OCI-LY1 (cell line): ENCODE data around the gene CNTN1.

Experiments used
- H2AFZ ChIP-seq: fragments of 200-600 bp; sonication (generic), shearing (Covaris generic); 2 replicates; pipeline ENCODE4 v1.6.0; 2014; ENCODE audit warnings: antibody characterized with exemption, mild to moderate bottlenecking, low read length
- H3F3A ChIP-seq: fragments of 200-600 bp; sonication (generic), shearing (Covaris generic); 2 replicates; pipeline ENCODE4 v1.6.0; 2014; ENCODE audit warnings: mild to moderate bottlenecking, antibody characterized with exemption, low read length, moderate library complexity; ENCODE audit not compliant: insufficient read depth
- H3K27ac ChIP-seq: fragments of 200-600 bp; sonication (generic); 2 replicates; pipeline ENCODE4 v1.5.1; 2014; ENCODE audit warnings: low read length, mixed run types, mild to moderate bottlenecking, low read depth; ENCODE audit not compliant: poor library complexity, severe bottlenecking
- H3K27me3 ChIP-seq: fragments of 200-600 bp; sonication (generic); 2 replicates; pipeline ENCODE4 v1.6.0; 2014; ENCODE audit warnings: antibody characterized with exemption, mild to moderate bottlenecking, low read length, moderate library complexity; ENCODE audit not compliant: insufficient read depth
- H3K36me3 ChIP-seq: fragments of 200-600 bp; sonication (generic); 2 replicates; pipeline ENCODE4 v1.6.1; 2014; ENCODE audit warnings: mild to moderate bottlenecking, antibody characterized with exemption, low read length, moderate library complexity, mixed read lengths; ENCODE audit not compliant: insufficient read depth
- H3K4me1 ChIP-seq: fragments of 200-600 bp; sonication (generic); 2 replicates; pipeline ENCODE4 v1.5.1; 2014; ENCODE audit warnings: mild to moderate bottlenecking, low read length, moderate library complexity; ENCODE audit not compliant: insufficient read depth, severe bottlenecking
- H3K4me2 ChIP-seq: fragments of 200-600 bp; sonication (generic), shearing (Covaris generic); 2 replicates; pipeline ENCODE4 v1.6.1; 2014; ENCODE audit warnings: low read length
- H3K4me3 ChIP-seq: fragments of 200-600 bp; sonication (generic); 2 replicates; pipeline ENCODE4 v1.5.1; 2014; ENCODE audit warnings: low read length, low read depth, mild to moderate bottlenecking, mixed read lengths; ENCODE audit not compliant: poor library complexity, severe bottlenecking
- H3K79me2 ChIP-seq: fragments of 200-600 bp; shearing (Covaris generic); 2 replicates; pipeline ENCODE4 v1.6.1; 2016; ENCODE audit warnings: mixed run types, low read length, mixed read lengths; ENCODE audit not compliant: insufficient read depth
- H3K9ac ChIP-seq: fragments of 200-600 bp; sonication (generic), shearing (Covaris generic); 2 replicates; pipeline ENCODE4 v1.6.1; 2014; ENCODE audit warnings: mild to moderate bottlenecking, low read length, mixed read lengths
- H3K9me2 ChIP-seq: fragments of 200-600 bp; sonication (generic), shearing (Covaris generic); 2 replicates; pipeline ENCODE4 v1.6.1; 2014; ENCODE audit warnings: low read depth, mild to moderate bottlenecking, low read length, mixed read lengths
- H3K9me3 ChIP-seq: fragments of 200-600 bp; shearing (Covaris generic); 2 replicates; pipeline ENCODE4 v1.6.1; 2014; ENCODE audit warnings: low read length, mixed read lengths
- H4K20me1 ChIP-seq: fragments of 200-600 bp; sonication (generic), shearing (Covaris generic); 2 replicates; pipeline ENCODE4 v1.6.0; 2016; ENCODE audit warnings: mild to moderate bottlenecking, low read length; ENCODE audit not compliant: insufficient read depth
- EZH2 ChIP-seq: fragments of 200-600 bp; sonication (generic), shearing (Covaris generic); IDR thresholded peaks from 2 replicates; pipeline ENCODE4 v1.8.0; 2017; ENCODE audit warnings: borderline replicate concordance, mixed run types, mild to moderate bottlenecking, antibody characterized with exemption, low read length, moderate library complexity, mixed read lengths
- TF ChIP-seq, protein P1 (sequence below): fragments of 200-600 bp; sonication (generic), shearing (Covaris generic); IDR thresholded peaks from 2 replicates; pipeline ENCODE4 v1.5.1; 2017; ENCODE audit warnings: mild to moderate bottlenecking, antibody characterized with exemption, low read length, moderate library complexity, mixed read lengths

Gene CNTN1

GRCh38 chr12:41051954-41052353, 359.7 kb downstream of the CNTN1 start:
- no peak overlapping the region for H3K27ac ChIP-seq

GRCh38 chr12:41052441-41052840, 360.2 kb downstream of the CNTN1 start:
- no peaks in the 10 kb centered on the region for H3K79me2 ChIP-seq
- no peaks in the 10 kb centered on the region for H3K36me3 ChIP-seq
- H3K9me2 ChIP-seq: no peaks in the 10 kb centered on the region
- no peak overlapping the region for H3K27ac ChIP-seq
- no peaks in the 10 kb centered on the region for H3K4me1 ChIP-seq
- H3K9ac ChIP-seq: no peak overlapping the region
- H3K27me3 ChIP-seq: no peaks in the 10 kb centered on the region
- no peak overlapping the region for H3K4me3 ChIP-seq
- TF ChIP-seq, protein P1, sequence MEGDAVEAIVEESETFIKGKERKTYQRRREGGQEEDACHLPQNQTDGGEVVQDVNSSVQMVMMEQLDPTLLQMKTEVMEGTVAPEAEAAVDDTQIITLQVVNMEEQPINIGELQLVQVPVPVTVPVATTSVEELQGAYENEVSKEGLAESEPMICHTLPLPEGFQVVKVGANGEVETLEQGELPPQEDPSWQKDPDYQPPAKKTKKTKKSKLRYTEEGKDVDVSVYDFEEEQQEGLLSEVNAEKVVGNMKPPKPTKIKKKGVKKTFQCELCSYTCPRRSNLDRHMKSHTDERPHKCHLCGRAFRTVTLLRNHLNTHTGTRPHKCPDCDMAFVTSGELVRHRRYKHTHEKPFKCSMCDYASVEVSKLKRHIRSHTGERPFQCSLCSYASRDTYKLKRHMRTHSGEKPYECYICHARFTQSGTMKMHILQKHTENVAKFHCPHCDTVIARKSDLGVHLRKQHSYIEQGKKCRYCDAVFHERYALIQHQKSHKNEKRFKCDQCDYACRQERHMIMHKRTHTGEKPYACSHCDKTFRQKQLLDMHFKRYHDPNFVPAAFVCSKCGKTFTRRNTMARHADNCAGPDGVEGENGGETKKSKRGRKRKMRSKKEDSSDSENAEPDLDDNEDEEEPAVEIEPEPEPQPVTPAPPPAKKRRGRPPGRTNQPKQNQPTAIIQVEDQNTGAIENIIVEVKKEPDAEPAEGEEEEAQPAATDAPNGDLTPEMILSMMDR: no peak
- no peak for TF ChIP-seq EZH2
- H4K20me1 ChIP-seq: no peaks in the 10 kb centered on the region
- H3F3A ChIP-seq: no peaks in the 10 kb centered on the region
- no peaks in the 10 kb centered on the region for H3K9me3 ChIP-seq
- no peak overlapping the region for H3K4me2 ChIP-seq
- H2AFZ ChIP-seq: no peak overlapping the region

More at GRCh38 chr12:41051954-41052353, 359.7 kb downstream of the CNTN1 start:
- Histone ChIP-seq H4K20me1 (no peaks in the 10 kb centered on the region), H3K9me3 (no peaks in the 10 kb centered on the region), H3F3A (no peaks in the 10 kb centered on the region), H3K36me3 (no peaks in the 10 kb centered on the region), H3K4me1 (no peaks in the 10 kb centered on the region), H3K4me3 (no peak overlapping the region), H2AFZ (no peak overlapping the region), H3K9me2 (no peaks in the 10 kb centered on the region), H3K27me3 (no peaks in the 10 kb centered on the region), H3K9ac (no peak overlapping the region), H3K4me2 (no peak overlapping the region), H3K79me2 (no peaks in the 10 kb centered on the region)
- TF ChIP-seq, protein P1: no peak
- TF ChIP-seq EZH2: no peak

GRCh38 chr12:41053046-41053445, 360.8 kb downstream of the CNTN1 start:
- Histone ChIP-seq H3K4me1 (no peaks in the 10 kb centered on the region), H3K79me2 (no peaks in the 10 kb centered on the region), H4K20me1 (no peaks in the 10 kb centered on the region), H3K4me2 (no peak overlapping the region), H3K9me3 (no peaks in the 10 kb centered on the region), H3K9ac (no peak overlapping the region), H3K4me3 (no peak overlapping the region), H2AFZ (no peak overlapping the region), H3F3A (no peaks in the 10 kb centered on the region), H3K36me3 (no peaks in the 10 kb centered on the region), H3K27ac (no peak overlapping the region), H3K27me3 (no peaks in the 10 kb centered on the region), H3K9me2 (no peaks in the 10 kb centered on the region)
- no peak for TF ChIP-seq EZH2
- TF ChIP-seq, protein P1: no peak
